HEK293 (cell line): Measurements from ENCODE around the gene TECPR2.

Source experiments
- ATF2 ChIP-seq: fragments of 450-650 bp; formaldehyde crosslinking; IDR thresholded peaks from 2 replicates; pipeline ENCODE4 v1.5.1; 2016; ENCODE audit warnings: missing biosample characterization, missing genetic modification characterization, low read depth
- CTCF ChIP-seq: fragments of 450-650 bp; formaldehyde crosslinking; IDR thresholded peaks from 2 replicates; pipeline ENCODE4 v1.5.1; 2016; ENCODE audit warnings: missing biosample characterization, missing genetic modification characterization
- GLI2 ChIP-seq: fragments of 450-650 bp; formaldehyde crosslinking; IDR thresholded peaks from 2 replicates; pipeline ENCODE4; 2017; ENCODE audit warnings: missing biosample characterization, missing genetic modification characterization, low read depth, borderline replicate concordance
- SALL2 ChIP-seq: fragments of 450-650 bp; formaldehyde crosslinking; IDR thresholded peaks from 2 replicates; pipeline ENCODE4 v1.5.0; 2017; ENCODE audit warnings: missing biosample characterization, mild to moderate bottlenecking, missing genetic modification characterization, borderline replicate concordance
- ZBTB21 ChIP-seq: fragments of 450-650 bp; formaldehyde crosslinking; IDR thresholded peaks from 2 replicates; pipeline ENCODE4 v1.5.1; 2017; ENCODE audit warnings: missing biosample characterization, missing genetic modification characterization
- ZNF10 ChIP-seq: fragments of 450-650 bp; formaldehyde crosslinking; IDR thresholded peaks from 2 replicates; pipeline ENCODE4 v1.5.1; 2017; ENCODE audit warnings: missing biosample characterization, missing genetic modification characterization
- ZNF114 ChIP-seq: fragments of 450-650 bp; formaldehyde crosslinking; IDR thresholded peaks from 2 replicates; pipeline ENCODE4 v1.5.0; 2017; ENCODE audit warnings: missing biosample characterization, missing genetic modification characterization
- ZNF175 ChIP-seq: fragments of 450-650 bp; formaldehyde crosslinking; IDR thresholded peaks from 2 replicates; pipeline ENCODE4 v1.5.1; 2016; ENCODE audit warnings: missing biosample characterization, missing genetic modification characterization
- ZNF184 ChIP-seq: fragments of 450-650 bp; IDR thresholded peaks from 2 replicates; pipeline ENCODE4 v1.5.1; 2018; ENCODE audit warnings: missing biosample characterization, mild to moderate bottlenecking, missing genetic modification characterization
- ZNF274 ChIP-seq, 2 experiments: fragments of 200-500 bp in 1 of 2; fragments of 450-650 bp in 1 of 2; sonication (Bioruptor generic) in 1 of 2; formaldehyde crosslinking in 1 of 2; IDR thresholded peaks; 2 replicates each; pipeline versions ENCODE4 v1.5.1 to v1.6.1; 2014 to 2016; ENCODE audit warnings: borderline replicate concordance in 1 of 2, inconsistent platforms in 1 of 2, low read length in 1 of 2, missing biosample characterization in 1 of 2, missing genetic modification characterization in 1 of 2
- ZNF513 ChIP-seq: fragments of 450-650 bp; IDR thresholded peaks from 2 replicates; pipeline ENCODE4 v1.5.1; 2018; ENCODE audit warnings: missing biosample characterization, missing genetic modification characterization
- TF ChIP-seq, protein P1 (sequence below): fragments of 450-650 bp; formaldehyde crosslinking; IDR thresholded peaks from 2 replicates; pipeline ENCODE4 v1.5.1; 2016; ENCODE audit warnings: missing biosample characterization, missing genetic modification characterization, low read depth
- TF ChIP-seq, protein P2 (sequence below): fragments of 450-650 bp; formaldehyde crosslinking; IDR thresholded peaks from 2 replicates; pipeline ENCODE4 v1.5.1; 2016; ENCODE audit warnings: missing biosample characterization, missing genetic modification characterization

DNA sequence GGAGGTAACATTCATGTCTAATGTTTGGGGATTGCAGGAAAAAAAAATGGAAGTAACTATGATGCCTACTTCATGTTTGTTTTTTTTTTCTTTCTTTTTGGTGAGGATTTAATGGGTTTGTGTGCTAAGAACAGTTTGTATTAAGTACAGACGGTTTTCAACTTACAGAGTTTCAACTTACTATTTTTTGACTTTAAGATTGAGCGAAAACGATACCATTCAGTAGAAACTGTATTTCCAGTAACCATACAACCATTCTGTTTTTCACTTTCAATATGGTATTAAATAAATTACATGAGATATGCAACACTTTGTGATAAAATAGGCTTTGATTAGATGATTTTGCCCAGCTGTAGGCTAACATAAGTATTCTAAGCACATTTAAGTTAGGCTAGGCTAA is 10.4 kb downstream of the TECPR2 start:
- TF ChIP-seq GLI2 (tag by site-specific recombination) = no peak
- no peak for TF ChIP-seq CTCF (tag by site-specific recombination)
- TF ChIP-seq, protein P1, sequence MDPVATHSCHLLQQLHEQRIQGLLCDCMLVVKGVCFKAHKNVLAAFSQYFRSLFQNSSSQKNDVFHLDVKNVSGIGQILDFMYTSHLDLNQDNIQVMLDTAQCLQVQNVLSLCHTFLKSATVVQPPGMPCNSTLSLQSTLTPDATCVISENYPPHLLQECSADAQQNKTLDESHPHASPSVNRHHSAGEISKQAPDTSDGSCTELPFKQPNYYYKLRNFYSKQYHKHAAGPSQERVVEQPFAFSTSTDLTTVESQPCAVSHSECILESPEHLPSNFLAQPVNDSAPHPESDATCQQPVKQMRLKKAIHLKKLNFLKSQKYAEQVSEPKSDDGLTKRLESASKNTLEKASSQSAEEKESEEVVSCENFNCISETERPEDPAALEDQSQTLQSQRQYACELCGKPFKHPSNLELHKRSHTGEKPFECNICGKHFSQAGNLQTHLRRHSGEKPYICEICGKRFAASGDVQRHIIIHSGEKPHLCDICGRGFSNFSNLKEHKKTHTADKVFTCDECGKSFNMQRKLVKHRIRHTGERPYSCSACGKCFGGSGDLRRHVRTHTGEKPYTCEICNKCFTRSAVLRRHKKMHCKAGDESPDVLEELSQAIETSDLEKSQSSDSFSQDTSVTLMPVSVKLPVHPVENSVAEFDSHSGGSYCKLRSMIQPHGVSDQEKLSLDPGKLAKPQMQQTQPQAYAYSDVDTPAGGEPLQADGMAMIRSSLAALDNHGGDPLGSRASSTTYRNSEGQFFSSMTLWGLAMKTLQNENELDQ (tag by site-specific recombination) = no peak
- TF ChIP-seq ZNF274 (IDR thresholded peaks at IDR 0.05; ENCODE audit: low read length) = no peak
- TF ChIP-seq ZNF274 (tag by site-specific recombination; IDR thresholded peaks at IDR 0.05; ENCODE audit: borderline replicate concordance) = no peak
- no peak for TF ChIP-seq ZBTB21
- TF ChIP-seq, protein P2, sequence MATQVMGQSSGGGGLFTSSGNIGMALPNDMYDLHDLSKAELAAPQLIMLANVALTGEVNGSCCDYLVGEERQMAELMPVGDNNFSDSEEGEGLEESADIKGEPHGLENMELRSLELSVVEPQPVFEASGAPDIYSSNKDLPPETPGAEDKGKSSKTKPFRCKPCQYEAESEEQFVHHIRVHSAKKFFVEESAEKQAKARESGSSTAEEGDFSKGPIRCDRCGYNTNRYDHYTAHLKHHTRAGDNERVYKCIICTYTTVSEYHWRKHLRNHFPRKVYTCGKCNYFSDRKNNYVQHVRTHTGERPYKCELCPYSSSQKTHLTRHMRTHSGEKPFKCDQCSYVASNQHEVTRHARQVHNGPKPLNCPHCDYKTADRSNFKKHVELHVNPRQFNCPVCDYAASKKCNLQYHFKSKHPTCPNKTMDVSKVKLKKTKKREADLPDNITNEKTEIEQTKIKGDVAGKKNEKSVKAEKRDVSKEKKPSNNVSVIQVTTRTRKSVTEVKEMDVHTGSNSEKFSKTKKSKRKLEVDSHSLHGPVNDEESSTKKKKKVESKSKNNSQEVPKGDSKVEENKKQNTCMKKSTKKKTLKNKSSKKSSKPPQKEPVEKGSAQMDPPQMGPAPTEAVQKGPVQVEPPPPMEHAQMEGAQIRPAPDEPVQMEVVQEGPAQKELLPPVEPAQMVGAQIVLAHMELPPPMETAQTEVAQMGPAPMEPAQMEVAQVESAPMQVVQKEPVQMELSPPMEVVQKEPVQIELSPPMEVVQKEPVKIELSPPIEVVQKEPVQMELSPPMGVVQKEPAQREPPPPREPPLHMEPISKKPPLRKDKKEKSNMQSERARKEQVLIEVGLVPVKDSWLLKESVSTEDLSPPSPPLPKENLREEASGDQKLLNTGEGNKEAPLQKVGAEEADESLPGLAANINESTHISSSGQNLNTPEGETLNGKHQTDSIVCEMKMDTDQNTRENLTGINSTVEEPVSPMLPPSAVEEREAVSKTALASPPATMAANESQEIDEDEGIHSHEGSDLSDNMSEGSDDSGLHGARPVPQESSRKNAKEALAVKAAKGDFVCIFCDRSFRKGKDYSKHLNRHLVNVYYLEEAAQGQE (tag by site-specific recombination) = no peak
- no peak for TF ChIP-seq ZNF184 (tag by site-specific recombination)
- no peak for TF ChIP-seq ZNF513 (tag by site-specific recombination)
- TF ChIP-seq SALL2 (tag by site-specific recombination) = no peak
- TF ChIP-seq ZNF10 = no peak
- no peak for TF ChIP-seq ZNF175
- TF ChIP-seq ATF2 (tag by site-specific recombination) = no peak
- TF ChIP-seq ZNF114 (tag by site-specific recombination) = no peak
